Prostate gland (tissue), 2 donors: ENCODE measurements around the gene ENTPD5.
"Not testable (repeated sequence)": the region's sequence is repeated elsewhere in the genome, so short reads cannot be mapped to it uniquely, and the experiment has no call there.

Source experiments
- POLR2A ChIP-seq: fragments of 450-650 bp; IDR thresholded peaks from one replicate; pipeline ENCODE4 v1.6.1; 2016; ENCODE audit warnings: antibody characterized with exemption, mild to moderate bottlenecking
- POLR2AphosphoS5 ChIP-seq: sonication (generic); formaldehyde crosslinking; IDR thresholded peaks from one replicate; pipeline ENCODE4 v1.6.1; 2017; ENCODE audit warnings: antibody characterized with exemption
- TF ChIP-seq, protein P1 (sequence below), 4 experiments: fragments of 200-600 bp in 2 of 4; fragments of 450-650 bp in 2 of 4; sonication (generic) in 2 of 4; IDR thresholded peaks; 1 replicate in 3 of 4; 2 replicates in 1 of 4; pipeline ENCODE4 v1.5.1; 2016 to 2019; ENCODE audit warnings: antibody characterized with exemption in 4 of 4, mild to moderate bottlenecking in 2 of 4, moderate library complexity in 2 of 4

DNA sequence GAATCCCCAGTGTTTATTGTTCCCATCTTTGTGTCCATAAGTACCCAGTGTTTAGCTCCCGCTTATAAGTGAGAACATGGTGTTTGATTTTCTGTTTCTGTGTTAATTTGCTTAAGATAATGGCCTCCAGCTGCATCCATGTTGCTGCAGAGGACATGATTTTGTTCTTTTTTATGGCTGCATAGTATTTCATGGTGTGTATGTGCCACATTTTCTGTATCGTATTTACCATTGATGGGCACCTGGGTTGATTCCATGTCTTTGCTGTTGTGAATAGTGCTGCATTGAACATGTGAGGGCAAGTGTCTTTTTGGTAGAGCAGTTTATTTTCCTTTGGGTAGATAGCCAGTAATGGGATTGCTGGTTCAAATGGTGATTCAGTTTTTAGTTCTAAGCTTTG, 99.6 kb downstream of the ENTPD5 start:
- TF ChIP-seq, protein P1, sequence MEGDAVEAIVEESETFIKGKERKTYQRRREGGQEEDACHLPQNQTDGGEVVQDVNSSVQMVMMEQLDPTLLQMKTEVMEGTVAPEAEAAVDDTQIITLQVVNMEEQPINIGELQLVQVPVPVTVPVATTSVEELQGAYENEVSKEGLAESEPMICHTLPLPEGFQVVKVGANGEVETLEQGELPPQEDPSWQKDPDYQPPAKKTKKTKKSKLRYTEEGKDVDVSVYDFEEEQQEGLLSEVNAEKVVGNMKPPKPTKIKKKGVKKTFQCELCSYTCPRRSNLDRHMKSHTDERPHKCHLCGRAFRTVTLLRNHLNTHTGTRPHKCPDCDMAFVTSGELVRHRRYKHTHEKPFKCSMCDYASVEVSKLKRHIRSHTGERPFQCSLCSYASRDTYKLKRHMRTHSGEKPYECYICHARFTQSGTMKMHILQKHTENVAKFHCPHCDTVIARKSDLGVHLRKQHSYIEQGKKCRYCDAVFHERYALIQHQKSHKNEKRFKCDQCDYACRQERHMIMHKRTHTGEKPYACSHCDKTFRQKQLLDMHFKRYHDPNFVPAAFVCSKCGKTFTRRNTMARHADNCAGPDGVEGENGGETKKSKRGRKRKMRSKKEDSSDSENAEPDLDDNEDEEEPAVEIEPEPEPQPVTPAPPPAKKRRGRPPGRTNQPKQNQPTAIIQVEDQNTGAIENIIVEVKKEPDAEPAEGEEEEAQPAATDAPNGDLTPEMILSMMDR (IDR thresholded peaks at IDR 0.05) = not testable (repeated sequence)
- not testable (repeated sequence) for TF ChIP-seq POLR2A, POLR2AphosphoS5
